Gastrocnemius medialis (tissue), 4 donors: ENCODE measurements around the gene BCL6B. TPM values are rescaled to one million over a fixed set of nuclear protein-coding genes. Genes with fewer than 3 reads are reported as not detected.
A peak's percentile ranks its signal among the peaks of the same experiment; 100 is the strongest.

Experiments used
- ATAC-seq, 2 donors: fragments of 150-250 bp; one replicate each; pipeline ENCODE4 v1.9.1; 2016
- DNase-seq, 2 donors: peaks; one replicate each; pipeline ENCODE4 v3.0.0-alpha.2; 2019
- H3K27ac ChIP-seq, 4 donors: fragments of 200-600 bp; sonication (generic); 1 replicate in 1 of 4; 2 replicates in 3 of 4; pipeline ENCODE4 v1.5.1; 2016 to 2018; ENCODE audit warnings: mild to moderate bottlenecking in 2 of 4, moderate library complexity in 1 of 4
- H3K27me3 ChIP-seq, 3 donors: fragments of 200-600 bp; sonication (generic) in 2 of 3; 1 replicate in 1 of 3; 2 replicates in 2 of 3; pipeline versions ENCODE4 v1.5.1 to v1.6.0; 2016 to 2019; ENCODE audit warnings: mild to moderate bottlenecking in 1 of 3, moderate library complexity in 1 of 3
- H3K36me3 ChIP-seq, 2 donors: fragments of 200-600 bp; sonication (generic) in 1 of 2; one replicate each; pipeline ENCODE4 v1.5.1; 2017 to 2018
- H3K4me1 ChIP-seq, 2 donors: fragments of 200-600 bp; sonication (generic) in 1 of 2; one replicate each; pipeline ENCODE4 v1.5.1; 2016 to 2017; ENCODE audit warnings: mild to moderate bottlenecking in 2 of 2
- H3K4me3 ChIP-seq, 4 donors: fragments of 200-600 bp; sonication (generic) in 3 of 4; 1 replicate in 1 of 4; 2 replicates in 3 of 4; pipeline ENCODE4 v1.5.1; 2016 to 2019; ENCODE audit warnings: mild to moderate bottlenecking in 2 of 4
- H3K9me3 ChIP-seq, 3 donors: fragments of 200-600 bp; sonication (generic) in 2 of 3; 1 replicate in 1 of 3; 2 replicates in 2 of 3; pipeline ENCODE4 v1.5.1; 2016 to 2019
- POLR2A ChIP-seq, 2 donors: fragments of 450-650 bp; IDR thresholded peaks; one replicate each; pipeline ENCODE4 v1.6.1; 2017; ENCODE audit warnings: antibody characterized with exemption in 2 of 2, mild to moderate bottlenecking in 2 of 2, moderate library complexity in 2 of 2
- in situ Hi-C, 4 donors: fragments of 200-750 bp; cut with MboI; loops; one replicate each; pipeline versions ENCODE4 v1.15.0 to v1.8.0; 2017; ENCODE audit warnings: low sequenced_read_pairs in 4 of 4
- intact Hi-C: fragments of 100-400 bp; cut with DNase I; formaldehyde crosslinking; loops from one replicate; pipeline ENCODE4 v1.15.1; 2023; ENCODE audit warnings: low total_unique reads
- total RNA-seq, 4 donors: library from RNA; depleted of rRNA; stranded (reverse); fragments of >200 nt; gene quantifications; one replicate each; pipeline versions ENCODE4 v1.1.0 to v1.2.3, GENCODE V29; 2016
- TF ChIP-seq, protein P1 (sequence below), 5 experiments: fragments of 450-650 bp in 3 of 5; fragments of 200-600 bp in 2 of 5; sonication (generic) in 2 of 5; IDR thresholded peaks in 4 of 5; conservative IDR thresholded peaks in 1 of 5; 1 replicate in 4 of 5; 2 replicates in 1 of 5; pipeline ENCODE4 v1.5.1; 2016 to 2019; ENCODE audit warnings: antibody characterized with exemption in 5 of 5, mild to moderate bottlenecking in 3 of 5, moderate library complexity in 3 of 5

The BCL6B gene
- total RNA-seq, 4 donors from 2014 or later = 1.2 to 3.9 (median 2.1) TPM

DNA sequence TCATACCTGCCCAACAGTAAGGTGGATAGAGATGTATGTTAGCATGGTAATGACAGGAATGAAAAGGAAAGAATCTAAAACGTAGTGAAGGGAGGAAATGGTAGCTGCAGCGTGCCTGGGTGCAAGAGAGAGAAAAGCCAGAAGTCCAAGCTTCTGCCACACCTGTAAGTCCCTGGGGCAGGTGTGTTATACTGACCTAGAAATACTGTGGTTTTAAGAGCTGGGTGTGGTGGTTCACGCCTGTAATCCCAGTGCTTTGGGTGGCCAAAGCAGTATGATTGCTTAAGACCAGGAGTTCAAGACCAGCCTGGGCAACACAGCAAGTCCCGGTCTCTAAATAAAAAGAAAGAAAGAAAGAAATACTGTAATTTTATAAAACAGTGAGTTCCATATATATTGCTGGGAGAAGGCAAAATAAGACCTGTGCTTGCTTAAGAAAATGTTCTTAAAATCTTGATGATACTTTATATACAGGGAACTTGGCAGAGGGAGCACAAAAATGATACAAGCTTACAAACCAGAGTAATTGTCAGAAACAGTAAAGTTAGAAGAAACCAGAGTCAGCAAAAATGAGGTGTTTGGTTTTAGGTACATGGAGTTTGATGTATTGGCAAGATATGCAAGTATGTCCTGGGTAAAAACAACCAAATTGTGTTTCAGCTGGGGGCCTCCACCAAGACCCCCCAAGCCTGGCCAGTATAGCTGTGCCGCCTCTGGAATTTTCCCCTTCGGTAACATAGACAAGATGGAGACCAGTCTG, 20.4 kb upstream of the BCL6B start:
- Histone ChIP-seq H3K9me3 (no peaks in the 10 kb centered on the region), H3K36me3 (peaks cover 0 to 33% of the 10 kb centered on the region in 2 donors), H3K27ac (no peak overlapping the region), H3K27me3 (no peaks in the 10 kb centered on the region), H3K4me3 (no peak overlapping the region), H3K4me1 (no peaks in the 10 kb centered on the region)
- intact Hi-C loops = no loop called here
- DNase-seq = no peak
- no peak for TF ChIP-seq POLR2A (IDR thresholded peaks at IDR 0.05)
- TF ChIP-seq, protein P1, sequence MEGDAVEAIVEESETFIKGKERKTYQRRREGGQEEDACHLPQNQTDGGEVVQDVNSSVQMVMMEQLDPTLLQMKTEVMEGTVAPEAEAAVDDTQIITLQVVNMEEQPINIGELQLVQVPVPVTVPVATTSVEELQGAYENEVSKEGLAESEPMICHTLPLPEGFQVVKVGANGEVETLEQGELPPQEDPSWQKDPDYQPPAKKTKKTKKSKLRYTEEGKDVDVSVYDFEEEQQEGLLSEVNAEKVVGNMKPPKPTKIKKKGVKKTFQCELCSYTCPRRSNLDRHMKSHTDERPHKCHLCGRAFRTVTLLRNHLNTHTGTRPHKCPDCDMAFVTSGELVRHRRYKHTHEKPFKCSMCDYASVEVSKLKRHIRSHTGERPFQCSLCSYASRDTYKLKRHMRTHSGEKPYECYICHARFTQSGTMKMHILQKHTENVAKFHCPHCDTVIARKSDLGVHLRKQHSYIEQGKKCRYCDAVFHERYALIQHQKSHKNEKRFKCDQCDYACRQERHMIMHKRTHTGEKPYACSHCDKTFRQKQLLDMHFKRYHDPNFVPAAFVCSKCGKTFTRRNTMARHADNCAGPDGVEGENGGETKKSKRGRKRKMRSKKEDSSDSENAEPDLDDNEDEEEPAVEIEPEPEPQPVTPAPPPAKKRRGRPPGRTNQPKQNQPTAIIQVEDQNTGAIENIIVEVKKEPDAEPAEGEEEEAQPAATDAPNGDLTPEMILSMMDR (IDR thresholded peaks at IDR 0.05 in 4 of 5, conservative IDR thresholded peaks at IDR 0.05 in 1 of 5) = no peak
- no peak for ATAC-seq
- in situ Hi-C loops = loop anchor here (5.0 to 25.0 kb wide), 3 partner anchors 90 to 365 kb away; partner anchors contain the start of genes C17orf100 (in 3 of the 4), MED31 (in 3 of the 4), KIAA0753 (in 1 of the 4) and TXNDC17 (in 1 of the 4)

DNA sequence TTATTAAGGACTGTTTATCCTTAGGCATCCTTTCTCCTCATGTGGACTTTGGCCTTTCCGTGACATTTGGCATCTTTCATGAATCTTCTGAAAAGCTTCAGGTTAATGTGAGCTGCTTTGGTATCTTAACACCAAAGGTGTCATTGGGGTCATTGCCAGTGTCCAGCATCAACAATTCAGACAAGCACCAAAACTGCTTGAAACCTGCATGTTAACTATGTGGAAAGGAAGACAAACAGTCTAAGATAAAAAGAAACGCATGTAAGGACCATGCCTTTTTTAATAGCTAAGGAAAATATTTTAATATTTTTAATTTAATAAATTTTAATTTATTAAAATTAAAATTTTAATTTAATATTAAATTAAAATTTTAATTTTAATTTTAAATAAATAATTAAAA, 19.1 kb upstream of the BCL6B start:
- Histone ChIP-seq H3K4me3 (no peak overlapping the region), H3K27ac (no peak overlapping the region), H3K4me1 (no peaks in the 10 kb centered on the region), H3K27me3 (no peaks in the 10 kb centered on the region), H3K9me3 (no peaks in the 10 kb centered on the region), H3K36me3 (peaks cover 0 to 33% of the 10 kb centered on the region in 2 donors)
- ATAC-seq = no peak
- TF ChIP-seq POLR2A (IDR thresholded peaks at IDR 0.05) = no peak
- TF ChIP-seq, protein P1 (IDR thresholded peaks at IDR 0.05 in 4 of 5, conservative IDR thresholded peaks at IDR 0.05 in 1 of 5) = no peak
- intact Hi-C loops = loop anchor here (1.0 kb wide), 1 partner anchor 89 kb away; no protein-coding TSS in a partner anchor
- DNase-seq = no peak
- in situ Hi-C loops = loop anchor here (5.0 to 25.0 kb wide), 3 partner anchors 91 to 366 kb away; partner anchors contain the start of genes C17orf100 (in 3 of the 4), MED31 (in 3 of the 4), KIAA0753 (in 1 of the 4) and TXNDC17 (in 1 of the 4)

DNA sequence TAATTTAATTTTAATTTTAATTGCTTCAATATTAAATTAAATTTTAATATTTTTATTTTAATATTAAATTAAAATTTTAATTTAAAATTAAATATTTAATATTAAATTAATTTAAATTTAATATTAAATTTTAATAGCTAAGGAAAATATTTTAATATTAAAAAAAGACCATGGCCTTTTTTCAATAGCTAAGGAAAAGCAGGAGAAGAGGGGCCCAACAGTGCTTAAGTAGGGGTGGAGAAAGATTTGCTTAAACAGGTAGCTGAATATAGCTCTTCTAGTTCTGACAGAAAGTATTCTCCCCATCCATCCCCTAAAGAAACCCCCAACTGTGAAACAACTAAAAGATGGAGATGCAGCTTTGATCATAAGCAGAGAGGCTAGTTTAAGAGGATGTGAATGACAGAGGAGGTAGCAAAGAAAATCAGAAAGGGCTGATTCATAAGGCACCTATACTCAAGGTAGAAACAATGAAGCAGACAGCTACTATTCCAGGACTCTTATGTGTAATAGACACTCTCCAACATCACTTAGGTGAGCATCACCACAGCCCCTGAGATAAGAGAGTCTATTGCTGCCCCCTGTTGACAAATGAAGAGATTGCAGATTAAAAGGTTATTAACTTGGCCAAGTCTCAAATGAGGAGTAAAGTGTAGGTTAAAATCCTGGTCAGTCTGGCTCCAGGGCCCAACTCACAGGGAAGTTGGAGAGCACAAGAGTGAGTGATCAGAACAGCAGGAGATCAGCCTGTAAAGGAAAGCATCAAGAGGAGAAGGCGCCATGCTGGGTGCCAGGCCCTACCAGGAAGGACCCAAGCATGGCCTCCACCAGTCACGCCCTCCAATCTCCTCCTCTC, 18.2 kb upstream of the BCL6B start:
- peaks cover 0 to 32% of the 10 kb centered on the region in 2 donors for H3K36me3 ChIP-seq
- no peak overlapping the region for H3K4me3 ChIP-seq
- no peaks in the 10 kb centered on the region for H3K4me1 ChIP-seq
- no peak overlapping the region for H3K27ac ChIP-seq
- TF ChIP-seq POLR2A (IDR thresholded peaks at IDR 0.05) = no peak
- TF ChIP-seq, protein P1 (IDR thresholded peaks at IDR 0.05 in 4 of 5, conservative IDR thresholded peaks at IDR 0.05 in 1 of 5) = peak; percentile 42 to 74 (median 65)
- in situ Hi-C loops = loop anchor here (5.0 to 25.0 kb wide), 3 partner anchors 92 to 367 kb away; partner anchors contain the start of genes C17orf100 (in 3 of the 4), MED31 (in 3 of the 4), KIAA0753 (in 1 of the 4) and TXNDC17 (in 1 of the 4)
- H3K9me3 ChIP-seq = no peaks in the 10 kb centered on the region
- no peak for DNase-seq
- intact Hi-C loops = loop anchor here (1.0 to 5.0 kb wide), 2 partner anchors 90 to 337 kb away; no protein-coding TSS in a partner anchor
- H3K27me3 ChIP-seq = no peaks in the 10 kb centered on the region
- peak; percentile 39 to 80 for ATAC-seq

DNA sequence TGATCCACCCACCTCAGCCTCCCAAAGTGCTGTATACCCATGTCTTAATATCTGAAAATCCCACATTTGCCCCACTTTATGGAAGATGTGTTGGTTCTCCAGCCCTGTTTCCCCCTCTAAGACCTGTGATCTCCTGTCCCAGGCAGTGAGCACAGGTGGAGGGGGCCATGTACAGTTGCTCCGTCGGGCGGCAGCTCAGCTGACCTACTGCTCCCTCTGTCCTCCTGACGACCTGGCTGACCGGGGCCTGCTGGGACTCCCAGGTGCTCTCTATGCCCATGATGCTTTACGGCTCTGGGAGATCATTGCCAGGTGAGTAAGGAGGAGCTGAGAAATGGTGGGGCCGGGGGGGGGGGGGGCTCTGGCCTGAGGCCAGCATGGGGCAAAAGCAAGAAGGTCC, 17.1 kb upstream of the BCL6B start:
- no peak overlapping the region for H3K4me3 ChIP-seq
- no peaks in the 10 kb centered on the region for H3K9me3 ChIP-seq
- peaks cover 6% of the 10 kb centered on the region in 2 donors for H3K4me1 ChIP-seq
- in situ Hi-C loops (loop anchor here (5.0 to 25.0 kb wide), 3 partner anchors 93 to 368 kb away; partner anchors contain the start of genes C17orf100 (in 3 of the 4), MED31 (in 3 of the 4), KIAA0753 (in 1 of the 4) and TXNDC17 (in 1 of the 4)), intact Hi-C loops (loop anchor here (5.0 kb wide), 1 partner anchor 338 kb away; no protein-coding TSS in a partner anchor)
- TF ChIP-seq, protein P1 (IDR thresholded peaks at IDR 0.05 in 4 of 5, conservative IDR thresholded peaks at IDR 0.05 in 1 of 5) = no peak
- TF ChIP-seq POLR2A (IDR thresholded peaks at IDR 0.05) = no peak
- no peak overlapping the region for H3K27ac ChIP-seq
- DNase-seq (no peak), ATAC-seq (no peak)
- H3K27me3 ChIP-seq = no peaks in the 10 kb centered on the region
- H3K36me3 ChIP-seq = peaks cover 0 to 25% of the 10 kb centered on the region in 2 donors
